HTR-8/SVneo (cell line): Measurements from ENCODE around the gene FNDC10.
"Not testable (repeated sequence)": the region's sequence is repeated elsewhere in the genome, so short reads cannot be mapped to it uniquely, and the experiment has no call there.

Experiments used
- DNase-seq: peaks from one replicate; pipeline ENCODE4 v3.0.0; 2011; ENCODE audit warnings: low spot score, mixed read lengths; ENCODE audit not compliant: insufficient read length
- FAIRE-seq: peaks from 2 replicates; lab custom pipeline; 2011; peaks lifted over from hg19 to GRCh38; lab: Jason Lieb, UNC

FNDC10 gene

DNA sequence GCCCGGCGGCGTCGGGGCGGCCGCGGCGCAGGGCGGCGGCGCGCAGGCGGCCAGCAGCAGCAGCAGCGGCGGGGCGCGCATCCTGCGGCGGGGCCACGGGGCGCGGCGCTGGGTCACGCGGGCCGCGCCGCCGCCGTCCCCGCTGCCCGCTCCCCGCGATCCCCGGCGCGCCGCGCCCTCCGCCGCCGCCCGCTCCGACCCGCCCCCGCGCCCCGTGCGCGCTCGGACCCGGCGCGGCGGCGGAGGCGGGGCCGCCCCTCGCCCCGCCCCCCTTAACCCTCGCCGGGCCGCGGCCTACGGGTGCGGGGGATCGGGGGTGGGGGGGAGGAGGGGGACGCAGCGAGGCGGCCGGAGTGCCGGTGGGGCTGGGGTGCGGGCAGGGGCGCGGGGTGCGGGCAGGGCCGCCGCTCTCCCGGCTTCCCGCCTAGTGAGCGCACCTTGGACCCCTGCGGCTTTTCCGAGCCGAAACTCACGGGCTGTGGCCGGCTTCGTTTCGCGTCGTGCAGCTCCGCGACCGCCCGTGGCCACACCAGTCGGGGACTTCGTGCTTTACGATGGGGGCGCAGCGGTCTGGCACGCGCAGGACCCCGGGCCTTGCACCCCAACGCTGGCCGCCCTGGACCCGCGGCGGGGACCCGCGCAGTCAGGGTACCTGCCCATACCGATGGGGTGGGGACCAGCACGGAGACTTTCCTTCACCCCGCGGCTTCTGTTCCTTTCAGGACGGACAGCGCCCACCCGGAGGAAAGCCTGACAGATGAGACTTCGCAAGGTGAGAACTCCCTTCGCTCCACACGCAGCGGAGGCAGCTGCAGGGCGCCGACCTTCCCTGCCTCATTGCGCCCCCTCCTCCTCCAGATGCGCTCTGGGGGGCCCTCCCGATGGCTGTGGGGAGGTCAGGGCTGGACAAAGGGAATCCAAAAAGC is at the start of gene FNDC10:
TSS of gene FNDC10 (minus strand) at position 201 of the 926 bp plus-strand sequence. CDS start at position 81, 120 bp downstream.
- DNase-seq (no peak), FAIRE-seq (no peak)

DNA sequence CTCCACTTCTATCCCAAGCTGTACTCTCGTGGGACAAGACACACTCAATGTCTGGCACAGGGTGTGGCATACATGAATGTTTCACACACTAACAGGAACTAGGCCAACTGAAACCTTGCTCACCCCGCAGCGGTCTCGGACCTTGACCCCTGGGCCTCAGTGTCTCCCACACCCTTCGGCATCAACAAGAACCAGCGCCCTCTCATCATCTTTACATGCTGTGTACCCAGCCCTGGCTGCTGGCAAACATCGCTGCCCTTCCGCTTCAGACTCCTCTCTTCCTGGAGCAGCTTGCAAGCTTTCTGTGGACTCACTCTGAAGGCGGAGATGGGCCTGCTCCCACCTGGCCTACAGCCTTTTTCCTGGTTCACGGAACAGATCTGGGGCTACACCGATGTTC is 48.3 kb upstream of the FNDC10 start:
- not testable (repeated sequence) for DNase-seq

DNA sequence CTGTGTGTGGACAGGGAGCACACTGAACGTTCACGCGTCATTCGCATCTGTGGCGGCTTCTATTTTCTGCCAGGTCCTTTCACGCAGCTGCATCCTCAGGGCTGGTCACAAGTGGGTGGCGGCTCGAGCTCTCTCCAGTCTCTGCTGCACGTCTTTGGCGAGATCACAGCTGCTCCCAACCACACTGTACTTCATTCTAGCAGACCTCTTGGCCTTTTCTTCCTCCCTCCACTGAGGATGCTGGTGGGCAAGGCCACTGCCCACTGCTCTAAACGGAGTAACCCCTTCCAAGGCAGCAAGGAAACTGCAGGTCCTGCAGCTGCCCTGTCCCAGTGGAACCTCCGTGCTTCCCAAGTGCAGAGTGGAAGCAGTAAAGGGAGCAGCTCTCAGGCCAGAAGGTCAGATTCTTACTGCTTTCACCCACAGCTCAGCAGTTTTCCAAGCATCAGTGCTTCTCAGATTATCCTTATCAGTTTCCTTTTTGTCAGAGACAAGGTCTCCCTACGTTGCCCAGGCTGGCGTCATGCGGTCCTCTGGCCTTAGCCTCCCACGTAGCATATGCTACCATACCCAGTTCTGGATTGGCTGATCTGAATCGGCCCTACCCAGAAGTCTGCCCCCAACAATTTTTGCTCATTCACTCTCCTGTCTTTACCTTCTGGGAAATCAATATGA is 47.8 kb upstream of the FNDC10 start:
- DNase-seq, FAIRE-seq: not testable (repeated sequence)

More for the DNA sequence above, 48.3 kb upstream of the FNDC10 start:
- not testable (repeated sequence) for FAIRE-seq

DNA sequence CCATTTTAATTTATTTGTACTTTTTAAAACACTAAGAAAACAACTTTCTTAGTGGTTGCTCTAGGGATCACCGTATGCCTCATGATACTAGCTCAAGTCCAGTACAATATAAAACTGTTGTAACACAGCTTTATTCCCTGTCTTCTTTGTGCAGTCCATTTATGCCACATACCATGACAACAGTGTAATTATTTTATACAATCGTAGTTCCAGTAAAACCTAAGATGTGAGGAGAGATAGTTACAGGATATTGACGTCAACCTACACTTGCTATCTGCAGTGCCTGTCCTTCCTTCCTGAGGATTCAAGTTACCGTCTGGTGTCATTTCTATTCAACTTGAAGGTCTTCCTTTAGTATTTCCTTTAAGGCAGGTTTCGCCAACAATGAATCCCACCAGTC is 46.4 kb upstream of the FNDC10 start:
- FAIRE-seq, result peak; percentile 81
- not testable (repeated sequence) for DNase-seq

DNA sequence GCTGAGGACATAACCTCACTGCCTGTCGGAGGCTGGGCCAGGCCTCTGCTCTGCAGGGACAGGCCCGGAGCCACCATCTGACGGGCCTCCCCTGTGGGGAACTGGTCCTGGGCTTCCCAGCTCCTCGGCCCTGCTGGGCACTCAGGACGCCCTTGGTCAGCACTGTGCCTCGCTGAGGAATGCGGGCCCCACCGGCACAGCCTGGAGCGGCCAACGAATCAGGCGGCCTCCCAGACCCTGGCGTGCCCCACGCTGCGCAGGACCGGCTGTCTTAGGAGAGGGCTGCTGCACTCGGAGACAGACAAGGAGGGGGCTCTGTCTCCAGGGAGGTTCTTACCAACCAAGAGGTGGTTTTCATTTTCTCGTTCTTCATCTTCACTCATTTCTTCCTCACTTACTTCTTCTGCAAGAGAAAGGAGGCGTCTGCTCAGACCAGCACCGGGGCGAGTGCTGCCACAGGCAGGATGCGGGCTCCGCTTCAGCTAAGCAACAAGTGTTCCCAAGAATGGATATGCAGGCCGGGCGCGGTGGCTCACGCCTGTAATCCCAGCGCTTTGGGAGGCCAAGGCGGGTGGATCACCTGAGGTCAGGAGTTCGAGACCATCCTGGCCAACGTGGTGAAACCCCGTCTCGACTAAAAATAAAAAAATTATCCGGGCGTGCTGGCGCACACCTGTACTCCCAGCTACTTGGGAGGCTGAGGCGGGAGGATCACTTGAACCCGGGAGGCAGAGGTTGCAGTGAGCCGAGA is 41.0 kb upstream of the FNDC10 start:
- not testable (repeated sequence) for DNase-seq, FAIRE-seq

DNA sequence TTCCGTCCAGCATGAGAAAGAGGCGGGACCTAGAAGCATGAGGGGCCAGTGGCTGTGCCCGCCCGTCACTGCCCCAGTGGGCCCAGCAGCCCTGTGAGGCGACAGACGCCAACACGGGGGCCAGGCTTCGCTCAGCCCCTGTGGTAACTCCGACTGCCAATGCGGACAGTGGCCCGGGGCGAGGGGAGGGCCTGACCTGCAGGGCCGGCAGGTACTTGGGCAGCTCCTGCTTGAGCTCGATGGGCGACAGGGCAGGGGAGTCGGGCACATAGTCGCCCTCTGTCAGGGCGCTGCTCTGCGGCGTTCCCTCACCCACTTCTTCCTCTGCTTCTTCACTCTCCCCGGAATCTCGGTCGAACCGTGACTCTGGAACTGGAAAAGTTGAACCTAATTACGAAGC is 40.1 kb upstream of the FNDC10 start:
- not testable (repeated sequence) for DNase-seq, FAIRE-seq

DNA sequence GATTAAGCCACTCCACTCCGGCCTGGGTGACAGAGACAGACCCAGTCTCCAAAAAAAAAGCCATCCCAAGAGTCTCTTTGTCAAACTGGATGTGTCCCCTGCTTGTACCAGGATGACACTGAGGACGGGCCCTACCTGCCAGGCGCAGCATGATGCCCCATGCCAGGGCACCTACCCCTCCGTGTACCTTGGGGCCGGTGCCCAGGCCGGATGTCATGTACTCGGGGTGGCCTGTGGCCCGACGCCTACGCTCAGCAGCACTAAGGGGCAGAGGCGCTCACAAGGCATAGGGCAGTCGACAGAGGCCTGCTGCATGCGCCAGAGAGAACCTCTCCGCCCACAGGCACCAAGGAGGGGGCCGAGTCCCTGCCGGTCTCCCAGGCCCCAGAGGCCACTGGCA is 39.4 kb upstream of the FNDC10 start:
- FAIRE-seq, DNase-seq: not testable (repeated sequence)

DNA sequence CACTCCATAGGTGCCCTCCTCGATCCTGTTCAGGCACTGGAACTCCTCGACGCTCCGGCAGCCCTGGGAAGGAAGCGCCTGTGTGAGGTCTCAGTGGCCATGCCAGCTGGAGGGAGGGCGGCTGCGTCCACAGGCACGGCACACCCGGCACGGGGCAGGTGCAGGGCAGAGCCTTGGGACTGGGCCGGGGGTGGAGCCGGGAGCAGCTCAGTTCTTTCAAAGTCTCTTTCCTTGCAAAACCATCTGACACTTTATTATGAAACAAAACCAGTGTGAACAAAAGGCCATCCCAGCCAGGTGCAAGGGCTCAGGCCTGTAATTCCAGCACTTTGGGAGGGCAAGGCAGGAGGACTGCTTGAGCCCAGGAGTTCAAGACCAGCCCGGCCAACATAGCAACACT is 38.6 kb upstream of the FNDC10 start:
- not testable (repeated sequence) for FAIRE-seq, DNase-seq

DNA sequence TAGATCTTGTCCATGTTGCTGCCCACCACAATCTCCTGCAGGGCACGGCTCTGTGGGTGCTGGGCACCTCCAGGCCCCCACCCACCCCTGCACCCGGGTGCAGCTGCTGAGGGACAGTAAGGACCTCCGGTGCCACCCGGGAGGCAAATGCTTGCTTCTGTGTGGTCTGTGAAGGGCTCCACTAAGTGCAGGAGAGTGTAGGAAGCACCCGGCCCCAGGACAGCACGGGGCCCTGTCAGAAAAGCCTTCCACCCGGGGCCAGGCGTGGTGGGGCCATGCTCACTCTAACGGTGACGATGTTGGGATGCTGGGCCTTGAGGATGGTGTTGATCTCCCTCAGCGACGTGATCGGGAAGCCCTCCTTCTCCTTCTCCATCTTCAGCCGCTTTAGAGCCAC is 37.5 kb upstream of the FNDC10 start:
- not testable (repeated sequence) for DNase-seq
- FAIRE-seq, result peak; percentile 40

DNA sequence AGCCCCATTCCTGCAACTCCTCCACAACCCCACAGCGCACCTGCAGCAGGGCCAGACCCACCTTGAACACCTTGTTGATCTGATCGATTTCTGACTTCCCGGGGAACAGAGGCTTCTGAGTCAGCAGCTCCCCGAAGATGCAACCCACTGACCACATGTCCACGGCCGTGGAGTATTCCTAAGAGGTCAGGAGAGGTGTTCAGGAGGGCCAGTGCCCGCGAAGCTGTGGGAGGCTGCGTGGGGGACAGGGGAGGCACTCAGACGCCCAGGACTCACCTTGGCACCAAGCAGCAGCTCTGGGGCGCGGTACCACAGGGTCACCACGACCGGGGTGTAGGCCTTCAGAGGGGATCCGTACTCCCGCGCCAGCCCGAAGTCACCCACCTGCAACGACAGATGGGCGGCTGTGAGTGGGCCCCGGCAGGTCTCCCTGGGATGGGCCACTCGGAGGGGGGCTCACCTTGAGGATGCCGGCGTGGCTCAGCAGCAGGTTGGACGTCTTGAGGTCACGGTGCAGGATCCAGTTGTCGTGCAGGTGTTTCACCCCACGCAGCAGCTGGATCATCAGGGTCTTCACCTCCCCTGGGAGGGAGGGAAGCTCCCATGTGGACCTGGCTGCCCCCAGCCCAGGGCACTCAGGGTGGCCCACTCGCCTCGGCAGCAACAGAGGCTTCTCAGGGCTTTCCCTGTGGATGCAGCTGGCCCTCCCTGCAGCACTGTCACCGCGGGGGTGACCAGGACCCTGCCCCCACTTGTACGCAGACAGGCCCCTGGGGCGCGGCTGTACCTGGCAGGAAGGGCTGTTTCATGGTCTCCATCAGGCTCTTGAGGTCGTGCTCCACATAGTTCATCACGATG is 36.9 kb upstream of the FNDC10 start:
- FAIRE-seq, DNase-seq: not testable (repeated sequence)

DNA sequence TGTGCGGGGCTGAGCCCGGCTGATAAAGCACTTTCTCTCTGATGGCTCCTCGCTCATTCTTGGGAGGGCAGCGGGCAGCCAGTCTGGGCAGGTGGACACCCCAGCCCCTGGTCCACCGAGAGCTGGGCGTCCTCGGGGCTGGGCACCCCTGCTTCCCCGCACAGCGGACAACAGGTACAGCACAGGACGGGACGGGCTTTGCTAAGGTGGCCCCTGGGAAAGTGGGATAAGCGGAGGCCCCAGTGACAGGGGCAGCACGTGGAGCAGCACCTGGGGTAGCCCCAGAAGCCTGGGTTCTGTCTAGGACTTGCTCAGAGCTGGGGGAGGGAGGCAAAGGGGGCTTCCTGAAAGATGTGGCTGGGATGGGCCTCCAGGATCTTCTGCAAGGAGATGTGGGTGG is 34.7 kb upstream of the FNDC10 start:
- DNase-seq, FAIRE-seq: not testable (repeated sequence)

DNA sequence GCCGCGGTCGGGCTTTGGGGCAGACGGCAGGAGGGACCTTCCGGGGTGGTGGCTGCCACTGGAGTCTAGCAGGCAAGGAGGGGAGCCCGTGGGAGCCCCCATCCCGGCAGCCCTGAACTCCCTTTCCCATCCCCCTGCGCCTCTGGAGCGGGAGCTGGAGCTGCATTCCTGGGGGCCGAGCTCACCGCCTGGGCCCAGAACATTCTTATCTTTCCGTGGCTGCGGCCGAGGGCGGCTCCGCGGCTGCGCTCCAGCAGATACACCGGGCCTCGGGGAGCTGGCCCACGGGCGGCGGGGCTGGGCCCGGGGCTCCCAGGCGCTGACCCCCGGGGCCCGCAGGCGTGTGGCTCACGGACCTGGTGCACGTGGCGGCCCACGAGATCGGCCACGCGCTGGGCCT is 33.5 kb upstream of the FNDC10 start:
- FAIRE-seq, DNase-seq: not testable (repeated sequence)

DNA sequence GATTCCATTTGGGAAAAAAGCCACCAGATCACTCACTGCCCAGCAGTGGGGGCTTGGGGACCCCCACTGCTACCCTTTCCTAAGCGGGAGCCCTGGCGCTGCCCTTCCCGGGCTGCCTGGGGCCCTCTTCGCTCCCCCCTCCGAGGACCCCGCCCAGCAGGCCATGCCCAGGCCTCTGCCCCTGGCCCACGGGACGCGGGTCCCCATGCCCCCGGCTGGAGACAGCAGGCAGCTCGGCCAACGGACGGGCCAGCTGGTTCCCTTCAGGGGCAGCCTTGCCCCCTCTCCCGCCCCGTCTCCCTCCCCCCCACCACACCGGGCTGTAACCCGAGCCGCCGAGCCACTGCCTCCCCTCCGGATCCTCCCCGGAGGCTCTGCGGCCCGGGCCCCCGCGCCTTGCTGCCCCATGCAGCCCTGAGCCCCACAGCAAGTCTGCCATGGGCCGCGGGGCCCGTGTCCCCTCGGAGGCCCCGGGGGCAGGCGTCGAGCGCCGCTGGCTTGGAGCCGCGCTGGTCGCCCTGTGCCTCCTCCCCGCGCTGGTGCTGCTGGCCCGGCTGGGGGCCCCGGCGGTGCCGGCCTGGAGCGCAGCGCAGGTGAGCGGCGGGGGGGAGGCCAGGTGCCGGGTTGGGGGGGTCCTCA is 32.0 kb upstream of the FNDC10 start, which contains the start of gene MMP23B:
TSS of gene MMP23B (plus strand) at position 392 of the 639 bp plus-strand sequence. CDS start at position 438, 46 bp downstream.
- FAIRE-seq, result no peak
- no peak for DNase-seq

DNA sequence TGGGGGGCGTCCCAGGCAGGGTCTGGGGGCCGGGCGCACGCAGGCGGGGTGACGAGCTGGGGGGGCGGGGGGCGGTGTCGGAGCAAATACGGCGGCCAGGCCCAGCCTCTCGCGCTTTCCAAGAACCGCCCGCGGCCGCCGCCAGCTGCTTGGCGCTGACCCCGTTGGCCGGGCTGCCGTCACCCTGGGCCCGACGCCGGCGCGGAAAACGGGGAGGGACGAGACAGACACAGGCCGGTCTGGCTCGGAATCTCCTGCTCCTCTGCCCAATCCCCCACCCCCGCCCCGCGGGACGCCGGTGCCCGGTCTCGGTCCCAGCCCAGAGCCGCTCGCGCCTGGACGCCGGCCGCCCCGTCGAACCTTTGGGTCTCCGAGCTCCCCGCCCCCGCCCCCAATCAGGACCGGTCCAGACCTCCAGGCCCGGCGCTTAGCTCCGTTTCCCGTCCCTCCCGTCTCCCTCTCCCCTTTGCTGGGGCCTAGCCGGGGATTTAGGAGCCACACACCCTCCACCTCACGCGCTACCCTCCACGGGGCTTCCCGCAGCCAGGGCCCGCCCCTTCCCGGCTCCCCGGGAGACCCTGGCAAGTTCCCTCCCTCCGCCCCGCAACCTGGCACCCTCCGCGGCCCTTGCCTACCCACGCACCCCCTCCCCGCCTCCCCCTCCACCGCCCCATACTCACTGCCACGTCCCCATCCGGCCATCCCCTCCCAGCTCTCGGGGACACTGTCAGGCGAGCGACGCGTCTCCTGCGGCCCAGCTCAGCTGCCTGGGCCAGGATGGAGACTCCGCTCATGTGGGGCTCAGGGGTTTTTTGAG is 31.2 kb upstream of the FNDC10 start:
- DNase-seq (no peak), FAIRE-seq (no peak)

DNA sequence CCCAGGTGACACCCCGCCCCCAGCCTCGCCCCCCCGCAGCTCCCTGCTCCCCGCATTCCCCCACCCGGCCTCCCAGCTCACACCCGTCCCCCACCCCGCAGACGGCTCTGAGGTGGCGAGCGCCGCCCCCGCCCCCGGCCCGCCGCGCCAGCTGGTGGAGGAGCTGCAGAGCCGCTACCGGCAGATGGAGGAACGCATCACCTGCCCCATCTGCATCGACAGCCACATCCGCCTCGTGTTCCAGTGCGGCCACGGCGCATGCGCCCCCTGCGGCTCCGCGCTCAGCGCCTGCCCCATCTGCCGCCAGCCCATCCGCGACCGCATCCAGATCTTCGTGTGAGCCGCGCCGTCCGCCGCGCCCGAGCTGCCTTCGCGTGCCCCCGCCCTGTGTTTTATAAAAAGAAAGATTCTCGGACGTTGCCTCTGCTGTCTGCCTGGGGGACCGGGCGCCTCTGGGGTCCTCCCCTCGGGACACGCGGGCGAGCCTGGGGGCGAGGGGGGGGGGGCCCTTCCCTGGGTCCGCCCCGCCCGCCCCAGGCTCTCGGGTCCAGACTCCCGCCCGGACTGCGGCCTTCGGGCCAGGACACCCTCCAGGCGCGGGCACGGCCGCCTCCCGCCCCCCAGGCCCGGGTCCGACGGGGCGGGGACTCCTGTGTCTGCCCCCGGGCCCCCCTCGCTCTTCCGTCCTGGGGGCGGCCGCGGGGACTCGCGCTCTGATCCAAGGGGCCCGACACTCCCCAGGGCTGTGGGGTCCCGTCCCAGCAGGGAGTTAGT is 30.4 kb upstream of the FNDC10 start:
- DNase-seq, result no peak
- no peak for FAIRE-seq

DNA sequence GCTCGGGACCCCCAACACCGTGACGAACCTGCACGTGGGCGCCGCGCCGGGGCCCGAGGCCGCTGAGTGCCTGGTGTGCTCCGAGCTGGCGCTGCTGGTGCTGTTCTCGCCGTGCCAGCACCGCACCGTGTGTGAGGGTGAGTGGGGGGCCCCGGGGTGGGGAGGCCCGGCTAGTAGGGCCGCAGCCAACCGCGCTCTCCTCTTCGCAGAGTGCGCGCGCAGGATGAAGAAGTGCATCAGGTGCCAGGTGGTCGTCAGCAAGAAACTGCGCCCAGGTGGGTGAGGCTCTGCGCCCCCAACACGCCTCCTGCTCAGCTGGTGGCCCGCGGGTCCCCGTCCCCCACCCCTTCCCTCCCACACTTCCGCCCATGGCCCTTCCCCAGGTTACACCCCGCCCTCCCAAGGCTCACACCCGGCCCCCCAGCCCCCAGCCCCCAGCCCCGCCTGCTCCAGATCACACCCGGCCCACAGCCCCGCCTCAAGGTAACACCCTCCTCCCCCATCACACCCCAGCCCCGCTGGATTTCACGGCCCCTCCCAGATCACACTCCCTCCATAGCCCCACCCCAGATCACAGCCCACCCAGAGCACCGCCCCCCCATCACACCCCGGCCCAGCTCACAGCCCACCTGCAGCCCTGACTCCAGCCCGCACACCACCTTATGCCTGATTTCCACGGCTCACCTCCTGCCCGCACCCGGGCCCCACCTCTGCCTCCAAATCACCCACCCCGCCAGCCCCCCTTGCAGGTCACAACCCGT is 29.7 kb upstream of the FNDC10 start:
- FAIRE-seq, result no peak
- DNase-seq, result no peak
